ENCODE results near the gene THSD4. TPM values are rescaled to one million over a fixed set of nuclear protein-coding genes. Genes with fewer than 3 reads are reported as not detected.

THSD4 gene
- total and polyA plus RNA-seq, 2 of the 4 experiments (the other 2 are of a cell fraction): 25.5 to 31.1 TPM

DNA sequence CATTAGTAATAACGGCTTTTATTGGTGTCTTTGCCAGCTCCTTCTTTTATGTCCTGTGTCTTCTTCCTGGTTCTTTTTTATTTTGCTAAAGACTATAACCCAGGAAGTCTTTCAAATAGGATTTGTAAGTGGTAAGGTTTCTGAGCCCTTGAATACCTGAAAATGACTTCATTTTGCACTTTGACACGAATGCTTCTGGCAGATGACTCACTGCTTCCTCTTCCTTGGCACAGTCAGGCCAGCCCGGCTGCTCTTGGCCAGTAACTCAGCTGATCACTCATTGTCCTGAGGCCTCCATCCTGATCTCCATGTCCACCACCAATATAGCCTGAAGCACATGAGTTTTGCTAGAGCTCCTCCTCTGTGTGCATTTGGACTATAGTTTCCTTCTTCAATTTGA is 646.4 kb downstream of the THSD4 start:
- TF ChIP-seq FOS (IDR thresholded peaks at IDR 0.05; ENCODE audit: low read depth, low read length) (peak; percentile 78), MXI1 (IDR thresholded peaks at IDR 0.05; ENCODE audit: borderline replicate concordance, low read depth, low read length) (no peak), RCOR1 (IDR thresholded peaks at IDR 0.05; ENCODE audit: insufficient replicate concordance, low read length) (no peak)
- TF ChIP-seq, protein P1, sequence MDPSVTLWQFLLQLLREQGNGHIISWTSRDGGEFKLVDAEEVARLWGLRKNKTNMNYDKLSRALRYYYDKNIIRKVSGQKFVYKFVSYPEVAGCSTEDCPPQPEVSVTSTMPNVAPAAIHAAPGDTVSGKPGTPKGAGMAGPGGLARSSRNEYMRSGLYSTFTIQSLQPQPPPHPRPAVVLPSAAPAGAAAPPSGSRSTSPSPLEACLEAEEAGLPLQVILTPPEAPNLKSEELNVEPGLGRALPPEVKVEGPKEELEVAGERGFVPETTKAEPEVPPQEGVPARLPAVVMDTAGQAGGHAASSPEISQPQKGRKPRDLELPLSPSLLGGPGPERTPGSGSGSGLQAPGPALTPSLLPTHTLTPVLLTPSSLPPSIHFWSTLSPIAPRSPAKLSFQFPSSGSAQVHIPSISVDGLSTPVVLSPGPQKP (IDR thresholded peaks at IDR 0.05; ENCODE audit: borderline replicate concordance, low read depth, low read length): no peak
- intact Hi-C loops (cut with micrococcal nuclease): no loop called here
- peak overlapping the region; percentile 64; the same call in 1 of the 2 replicates for H2BK20ac ChIP-seq (ENCODE audit: low read depth, low read length)
- H3K14ac ChIP-seq (replicated peaks; ENCODE audit: low read depth, low read length): peak overlapping the region; percentile 71
- no peaks in the 10 kb centered on the region for H3K27me3 ChIP-seq (ENCODE audit: control insufficient read depth, insufficient read depth, low read length)
- no peak overlapping the region for H3K18ac ChIP-seq (ENCODE audit: low read depth, low read length)
- peaks cover 25% of the 10 kb centered on the region for H3K36me3 ChIP-seq (ENCODE audit: control insufficient read depth, insufficient read depth, low read length)
- POLR2A ChIA-PET (ENCODE audit: unreplicated experiment): no interaction called here
- no peaks in the 10 kb centered on the region for H3K79me1 ChIP-seq (ENCODE audit: low read depth in 1 of 2, low read length in 2 of 2)
- CTCF ChIA-PET: interaction anchor here (1.5 kb wide), 1 partner anchor 20 kb away, joined by 5 read pairs; no protein-coding TSS in a partner anchor
- peak overlapping the region; percentile 69; the same call in 1 of the 2 replicates for H2BK120ac ChIP-seq (ENCODE audit: low read depth, low read length)
- no TSS peak for BruUV-seq (replicated peaks)
- dilution Hi-C loops (cut with HindIII; ENCODE audit: low sequenced_read_pairs, unreplicated experiment): no loop called here
- H2AFZ ChIP-seq (replicated peaks; ENCODE audit: low read length, poor library complexity): peak overlapping the region; percentile 58
- no peaks in the 10 kb centered on the region for H4K20me1 ChIP-seq (ENCODE audit: insufficient read depth, low read length)
- H4K91ac ChIP-seq (ENCODE audit: insufficient read depth, low read depth, low read length): peak overlapping the region; percentile 20; the same call in 1 of the 2 replicates
- H4K5ac ChIP-seq (ENCODE audit: low read depth, low read length): no peak overlapping the region
- peak overlapping the region in 1 of 2 experiments; percentile 48; a peak in 1 of 4 replicates for H4K8ac ChIP-seq (ENCODE audit: low read depth in 2 of 2, low read length in 2 of 2)
- H2AK5ac ChIP-seq (ENCODE audit: low read depth, low read length): peak overlapping the region; percentile 63
- H3K4me1 ChIP-seq (ENCODE audit: control insufficient read depth, insufficient read depth, low read length): peaks cover 2% of the 10 kb centered on the region; the same call in 1 of the 2 replicates
- peaks cover 6% of the 10 kb centered on the region for H3K9me1 ChIP-seq (ENCODE audit: insufficient read depth, low read length)
- peak overlapping the region; percentile 64 for H2BK5ac ChIP-seq (ENCODE audit: low read depth, low read length, poor library complexity, severe bottlenecking)
- no peak overlapping the region for H2BK15ac ChIP-seq (ENCODE audit: low read depth, low read length)
- peaks cover 9% of the 10 kb centered on the region for H3K9me3 ChIP-seq (ENCODE audit: control insufficient read depth, insufficient read depth, low read length)
- peak overlapping the region; percentile 67; the same call in 1 of the 2 replicates for H3K4ac ChIP-seq (ENCODE audit: low read depth, low read length)
- WGBS, 2 experiments (ENCODE audit: extremely low coverage in 2 of 2, insufficient read length in 1 of 2): 17% methylated on average over 2 of the region's 3 CpGs; no CpG with 5 or more reads in 1 of the 2 experiments
- DNase-seq (peak; percentile 92), ATAC-seq (ENCODE audit: low read depth) (peak; percentile 91)
- no peak overlapping the region for H3K23ac ChIP-seq (ENCODE audit: low read depth, low read length)
- in situ Hi-C loops (cut with MboI; ENCODE audit: low sequenced_read_pairs): no loop called here
- no peak overlapping the region for H3K4me3 ChIP-seq (ENCODE audit: insufficient read depth, low read depth, low read length)
- peak overlapping the region; percentile 44 for H2AK9ac ChIP-seq (replicated peaks; ENCODE audit: low read depth, low read length, poor library complexity)
- H3K9ac ChIP-seq (ENCODE audit: low read depth, low read length): no peak overlapping the region
- H3K27ac ChIP-seq (ENCODE audit: insufficient read depth, low read length): no peak overlapping the region
- no peak overlapping the region for H3K4me2 ChIP-seq (ENCODE audit: low read depth, low read length)
- H3K56ac ChIP-seq (ENCODE audit: extremely low read depth, insufficient read depth, low read length): no peak overlapping the region

Measured in IMR-90 (cell line).